Epidermal melanocyte (primary cell): ENCODE data around the gene DERA.
"Not testable (repeated sequence)": the region's sequence is repeated elsewhere in the genome, so short reads cannot be mapped to it uniquely, and the experiment has no call there.

Experiments used
- DNase-seq: peaks from one replicate; pipeline ENCODE4 v3.0.0; 2011; ENCODE audit warnings: low spot score; ENCODE audit not compliant: insufficient read length

The DERA gene

GRCh38 chr12:15963271-15963670, 52.1 kb downstream of the DERA start:
- DNase-seq, result no peak

GRCh38 chr12:15966426-15966825, 55.3 kb downstream of the DERA start:
- no peak for DNase-seq

- not testable (repeated sequence) for DNase-seq
Observed at GRCh38 chr12:15967053-15967452, 55.9 kb downstream of the DERA start.

GRCh38 chr12:15971211-15971610, 60.1 kb downstream of the DERA start:
- DNase-seq, result no peak

- no peak for DNase-seq
Observed at GRCh38 chr12:15972894-15973293, 61.8 kb downstream of the DERA start.

- no peak for DNase-seq
Observed at GRCh38 chr12:15977999-15978951, 67.1 kb downstream of the DERA start.

- peak; percentile 37 for DNase-seq
Observed at GRCh38 chr12:15979096-15980092, 68.3 kb downstream of the DERA start.

- no peak for DNase-seq
Observed at GRCh38 chr12:15982071-15982470, 70.9 kb downstream of the DERA start.

GRCh38 chr12:15982471-15982870, 71.3 kb downstream of the DERA start:
- DNase-seq, result peak; percentile 43

- DNase-seq, result no peak
Observed at GRCh38 chr12:15982921-15983320, 71.8 kb downstream of the DERA start.

- no peak for DNase-seq
Observed at GRCh38 chr12:15984097-15984800, 73.1 kb downstream of the DERA start.

GRCh38 chr12:15984963-15985362, 73.8 kb downstream of the DERA start:
- DNase-seq, result no peak

GRCh38 chr12:15987696-15988095, 76.6 kb downstream of the DERA start:
- DNase-seq, result no peak

- DNase-seq, result no peak
Observed at GRCh38 chr12:15988983-15989755, 78.0 kb downstream of the DERA start.

- no peak for DNase-seq
Observed at GRCh38 chr12:15995801-15996200, 84.7 kb downstream of the DERA start.

GRCh38 chr12:15996254-15996653, 85.1 kb downstream of the DERA start:
- no peak for DNase-seq

GRCh38 chr12:15996948-15997347, 85.8 kb downstream of the DERA start:
- no peak for DNase-seq

GRCh38 chr12:15997910-15998309, 86.8 kb downstream of the DERA start:
- DNase-seq, result no peak

GRCh38 chr12:16002880-16003279, 91.7 kb downstream of the DERA start:
- no peak for DNase-seq

GRCh38 chr12:16003460-16003859, 92.3 kb downstream of the DERA start:
- no peak for DNase-seq

- no peak for DNase-seq
Observed at GRCh38 chr12:16006752-16007151, 95.6 kb downstream of the DERA start.
